DND-41 (cell line): ENCODE data around the gene CRYBB3.

Experiments used
- EZH2 ChIP-seq: IDR thresholded peaks from 3 replicates; pipeline ENCODE4 v1.6.1; 2012; ENCODE audit warnings: borderline replicate concordance, low read depth, mild to moderate bottlenecking, moderate library complexity, low read length, inconsistent platforms; ENCODE audit not compliant: severe bottlenecking
- TF ChIP-seq, protein P1 (sequence below): IDR thresholded peaks from 2 replicates; pipeline ENCODE4 v1.5.1; 2012; ENCODE audit warnings: borderline replicate concordance, low read length, moderate library complexity, mild to moderate bottlenecking; ENCODE audit not compliant: poor library complexity, severe bottlenecking; ENCODE audit errors: extremely low read depth

DNA sequence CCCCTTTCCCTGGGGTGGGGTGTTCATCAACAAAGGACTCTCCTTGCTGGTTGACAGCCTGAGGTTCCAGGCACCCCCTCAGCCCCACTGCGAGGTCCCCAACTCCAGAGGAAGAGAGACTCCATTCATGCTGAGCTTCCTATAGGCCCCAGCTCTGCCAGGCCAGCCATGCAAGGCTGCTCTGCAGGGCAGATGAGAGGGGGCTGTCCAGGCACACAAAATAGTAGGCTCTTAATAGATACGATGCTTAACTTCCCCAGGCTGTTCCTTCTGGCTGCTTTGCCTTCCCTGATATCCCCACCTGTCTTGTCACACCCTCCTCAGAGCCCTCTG is 45.0 kb upstream of the CRYBB3 start:
- TF ChIP-seq, protein P1, sequence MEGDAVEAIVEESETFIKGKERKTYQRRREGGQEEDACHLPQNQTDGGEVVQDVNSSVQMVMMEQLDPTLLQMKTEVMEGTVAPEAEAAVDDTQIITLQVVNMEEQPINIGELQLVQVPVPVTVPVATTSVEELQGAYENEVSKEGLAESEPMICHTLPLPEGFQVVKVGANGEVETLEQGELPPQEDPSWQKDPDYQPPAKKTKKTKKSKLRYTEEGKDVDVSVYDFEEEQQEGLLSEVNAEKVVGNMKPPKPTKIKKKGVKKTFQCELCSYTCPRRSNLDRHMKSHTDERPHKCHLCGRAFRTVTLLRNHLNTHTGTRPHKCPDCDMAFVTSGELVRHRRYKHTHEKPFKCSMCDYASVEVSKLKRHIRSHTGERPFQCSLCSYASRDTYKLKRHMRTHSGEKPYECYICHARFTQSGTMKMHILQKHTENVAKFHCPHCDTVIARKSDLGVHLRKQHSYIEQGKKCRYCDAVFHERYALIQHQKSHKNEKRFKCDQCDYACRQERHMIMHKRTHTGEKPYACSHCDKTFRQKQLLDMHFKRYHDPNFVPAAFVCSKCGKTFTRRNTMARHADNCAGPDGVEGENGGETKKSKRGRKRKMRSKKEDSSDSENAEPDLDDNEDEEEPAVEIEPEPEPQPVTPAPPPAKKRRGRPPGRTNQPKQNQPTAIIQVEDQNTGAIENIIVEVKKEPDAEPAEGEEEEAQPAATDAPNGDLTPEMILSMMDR = no peak
- no peak for TF ChIP-seq EZH2
